ENCODE measurements around the gene RLN3.

- TF ChIP-seq, protein P1, sequence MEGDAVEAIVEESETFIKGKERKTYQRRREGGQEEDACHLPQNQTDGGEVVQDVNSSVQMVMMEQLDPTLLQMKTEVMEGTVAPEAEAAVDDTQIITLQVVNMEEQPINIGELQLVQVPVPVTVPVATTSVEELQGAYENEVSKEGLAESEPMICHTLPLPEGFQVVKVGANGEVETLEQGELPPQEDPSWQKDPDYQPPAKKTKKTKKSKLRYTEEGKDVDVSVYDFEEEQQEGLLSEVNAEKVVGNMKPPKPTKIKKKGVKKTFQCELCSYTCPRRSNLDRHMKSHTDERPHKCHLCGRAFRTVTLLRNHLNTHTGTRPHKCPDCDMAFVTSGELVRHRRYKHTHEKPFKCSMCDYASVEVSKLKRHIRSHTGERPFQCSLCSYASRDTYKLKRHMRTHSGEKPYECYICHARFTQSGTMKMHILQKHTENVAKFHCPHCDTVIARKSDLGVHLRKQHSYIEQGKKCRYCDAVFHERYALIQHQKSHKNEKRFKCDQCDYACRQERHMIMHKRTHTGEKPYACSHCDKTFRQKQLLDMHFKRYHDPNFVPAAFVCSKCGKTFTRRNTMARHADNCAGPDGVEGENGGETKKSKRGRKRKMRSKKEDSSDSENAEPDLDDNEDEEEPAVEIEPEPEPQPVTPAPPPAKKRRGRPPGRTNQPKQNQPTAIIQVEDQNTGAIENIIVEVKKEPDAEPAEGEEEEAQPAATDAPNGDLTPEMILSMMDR (IDR thresholded peaks at IDR 0.05; ENCODE audit: borderline replicate concordance, extremely low read depth, low read length, poor library complexity, severe bottlenecking): no peak
- no peak for TF ChIP-seq EZH2 (IDR thresholded peaks at IDR 0.05; ENCODE audit: borderline replicate concordance, low read depth, low read length, severe bottlenecking)
Measured at GRCh38 chr19:14051980-14052379, 24.0 kb downstream of the RLN3 start.
